NCI-H345 (cell line): ENCODE measurements around the gene EOMES.

Experiments
- DNase-seq: peaks from one replicate; lab custom pipeline; 2025; lab: John Stamatoyannopoulos, UW

Gene EOMES

DNA sequence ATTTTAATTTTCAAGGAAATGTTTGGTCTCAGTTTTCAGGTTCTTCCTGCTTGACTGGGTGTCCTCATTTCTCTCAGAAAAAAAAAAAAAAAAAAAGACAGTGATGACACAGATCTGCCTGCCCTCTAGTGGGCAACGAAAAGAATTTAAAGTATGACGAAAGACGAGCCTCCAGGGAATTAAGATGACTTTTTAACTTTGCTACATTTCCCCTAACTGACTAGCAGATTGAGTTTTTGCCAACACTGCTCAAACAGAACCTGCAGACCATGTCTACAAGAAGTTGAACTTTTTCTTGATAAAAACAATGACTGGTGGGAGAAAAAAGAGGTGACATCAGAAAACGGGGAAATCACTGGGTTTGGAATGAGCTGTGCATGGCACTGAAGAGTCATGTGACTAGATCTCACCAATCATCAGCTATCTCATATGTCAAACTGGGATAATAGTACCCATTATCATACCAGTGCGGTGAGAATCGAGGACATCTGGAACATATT lies 40.8 kb downstream of the EOMES start:
- DNase-seq = peak; percentile 23

DNA sequence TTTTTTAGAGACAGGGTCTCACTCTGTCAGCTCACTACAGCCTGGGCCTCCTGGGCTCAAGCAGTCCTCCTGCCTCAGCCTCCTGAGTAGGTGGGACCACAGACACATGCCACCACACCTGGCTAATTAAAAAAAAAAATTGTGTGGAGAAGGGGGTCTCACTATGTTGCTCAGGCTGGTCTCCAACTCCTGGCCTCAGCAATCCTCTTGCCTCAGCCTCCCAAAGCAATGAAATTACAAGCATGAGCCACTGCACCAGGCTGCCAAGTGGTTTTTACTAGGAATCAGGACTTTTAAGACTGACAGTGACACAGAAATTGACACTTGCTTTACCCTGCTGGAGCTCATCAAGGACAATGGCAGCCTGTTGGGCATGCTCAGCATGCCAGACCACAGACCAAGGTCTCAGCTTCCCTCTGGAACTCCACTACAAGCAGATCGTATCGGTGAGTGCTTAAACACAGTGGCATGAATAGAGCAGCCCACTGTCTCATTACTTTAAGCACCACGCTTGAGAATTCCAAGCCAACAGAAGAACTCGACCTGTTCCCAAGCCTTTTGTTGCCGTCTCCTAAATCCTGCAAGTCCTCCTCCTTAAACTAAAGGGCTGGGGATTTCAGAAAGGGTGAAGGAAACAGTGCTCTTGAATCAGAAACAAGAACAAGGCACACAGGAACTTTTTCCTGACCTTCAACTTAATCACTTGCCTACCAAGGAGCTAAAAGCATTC lies 41.4 kb downstream of the EOMES start:
- DNase-seq = no peak

DNA sequence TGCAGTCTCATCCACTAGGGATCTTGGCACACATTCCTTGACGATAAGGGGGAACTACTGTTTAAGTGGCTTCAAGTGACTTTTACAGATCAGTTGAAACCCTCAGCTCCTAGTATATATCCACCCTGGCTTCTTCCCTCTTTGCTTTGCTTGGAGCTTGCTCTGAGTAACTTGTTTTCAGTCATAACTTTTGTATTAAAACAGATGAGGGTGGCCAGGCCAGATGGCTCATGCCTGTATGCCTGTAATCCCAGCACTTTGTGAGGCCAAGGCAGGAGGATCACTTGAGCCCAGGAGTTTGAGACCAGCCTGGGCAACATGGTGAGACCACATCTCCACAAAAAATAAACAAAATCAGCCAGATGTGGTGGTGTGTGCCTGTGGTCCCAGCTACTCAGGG lies 42.4 kb downstream of the EOMES start:
- no peak for DNase-seq

DNA sequence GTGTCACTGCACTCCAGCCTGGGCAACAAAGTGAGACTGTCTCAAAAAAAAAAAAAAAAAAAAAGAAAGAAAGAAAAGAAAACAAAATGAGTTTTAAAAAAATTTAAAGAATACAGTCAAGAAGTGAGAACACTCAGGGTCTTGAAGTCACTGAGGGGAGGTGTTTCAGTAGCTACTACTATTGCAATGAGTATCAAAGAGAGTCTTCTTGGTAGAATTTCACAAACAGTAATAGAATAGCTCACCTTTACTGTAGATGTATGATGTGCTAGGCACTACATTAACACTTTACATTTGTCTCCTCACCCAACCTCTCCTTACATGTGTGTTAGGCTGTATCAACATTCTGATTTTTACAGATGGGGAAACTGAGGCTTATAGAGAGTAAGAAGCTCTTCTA lies 43.9 kb downstream of the EOMES start:
- DNase-seq = no peak

DNA sequence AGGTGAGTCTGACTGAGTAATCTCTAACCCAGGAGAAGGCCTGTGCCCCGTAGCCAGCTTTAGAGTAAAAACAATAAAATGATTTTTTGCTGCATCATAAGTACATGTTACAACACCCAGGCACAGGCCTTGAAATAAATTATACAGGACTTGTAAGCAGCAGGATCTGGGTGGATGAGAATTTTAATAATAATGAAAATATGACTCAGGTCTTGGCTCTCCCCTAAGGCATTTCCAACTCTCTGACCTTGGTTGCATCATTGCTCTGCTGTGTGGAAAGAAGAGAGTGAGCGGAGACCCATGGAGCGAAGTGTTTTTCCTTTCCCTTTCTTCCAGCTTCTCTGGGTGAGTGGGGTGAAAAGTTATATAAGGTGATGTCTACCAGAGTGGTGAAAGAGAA lies 44.6 kb downstream of the EOMES start:
- DNase-seq = no peak

DNA sequence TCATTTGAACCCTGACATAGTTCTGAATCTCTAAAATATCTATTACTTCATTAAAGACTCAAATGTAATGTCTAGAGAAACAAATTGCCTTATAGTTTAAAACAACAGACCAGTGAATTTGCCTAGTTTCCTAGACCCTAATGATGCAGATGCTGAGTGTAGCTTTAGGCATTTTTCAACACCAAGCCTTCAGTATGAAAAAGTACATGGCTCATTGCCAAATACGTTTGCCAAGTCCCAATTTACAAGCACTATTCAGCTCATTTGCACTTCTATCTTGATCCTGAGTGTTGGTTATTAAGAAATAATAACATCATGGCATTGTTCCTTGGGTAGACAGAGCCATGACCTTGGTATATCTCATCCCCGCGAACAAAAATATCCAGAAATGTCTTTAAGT lies 46.8 kb downstream of the EOMES start:
- DNase-seq = peak; percentile 50

DNA sequence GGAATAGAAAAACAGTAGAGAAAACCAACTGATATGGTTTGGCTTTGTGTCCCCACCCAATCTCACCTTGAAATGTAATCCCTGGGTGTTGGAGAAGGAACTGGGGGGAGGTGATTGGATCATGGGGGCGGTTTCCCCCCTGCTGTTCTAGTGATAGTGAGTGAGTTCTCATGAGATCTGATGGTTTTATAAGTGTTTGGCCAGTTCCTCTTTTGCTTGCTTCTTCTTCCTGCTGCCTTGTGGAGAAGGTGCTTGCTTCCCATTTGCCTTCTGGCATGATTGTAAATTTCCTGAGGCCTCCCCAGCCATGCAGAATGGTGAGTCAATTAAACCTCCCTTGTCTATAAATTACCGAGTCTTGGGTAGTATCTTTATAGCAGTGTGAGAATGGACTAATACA lies 48.4 kb downstream of the EOMES start:
- DNase-seq = no peak

DNA sequence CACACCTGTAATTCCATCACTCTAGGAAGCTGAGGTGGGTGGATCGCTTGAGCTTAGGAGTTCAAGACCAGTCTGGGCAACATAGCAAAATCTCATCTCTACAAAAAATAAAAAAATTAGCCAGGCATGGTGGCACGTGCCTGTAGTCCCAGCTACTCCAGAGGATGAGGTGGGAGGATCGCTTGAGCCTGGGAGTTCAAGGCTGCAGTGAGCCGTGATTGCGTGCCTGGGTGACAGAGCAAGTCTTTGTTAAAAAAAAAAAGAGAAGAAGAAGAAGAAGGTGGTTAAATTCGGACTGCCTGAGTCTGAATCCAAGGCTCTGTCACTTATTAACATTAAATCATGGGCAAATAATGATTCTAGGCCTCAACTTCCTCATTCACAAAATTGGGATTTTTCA lies 51.0 kb downstream of the EOMES start:
- no peak for DNase-seq

DNA sequence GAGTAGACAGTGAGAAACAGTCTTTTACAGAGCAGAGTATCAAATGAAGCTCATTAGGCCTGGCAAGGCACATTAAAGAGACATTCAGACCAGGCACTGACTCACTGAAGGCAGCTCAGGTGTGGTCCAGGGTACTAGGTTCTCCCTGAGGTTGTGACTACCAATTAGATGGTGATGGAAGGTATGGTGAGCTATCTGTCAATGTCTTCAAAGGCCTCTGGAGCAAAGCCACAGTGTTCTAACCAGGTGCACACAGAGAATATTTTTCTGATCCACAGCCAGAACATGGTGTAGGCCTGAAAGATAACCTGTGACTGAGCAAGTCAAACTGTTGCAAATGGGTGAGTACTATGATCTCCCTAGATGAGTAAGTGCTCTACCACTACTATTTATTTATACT lies 51.5 kb downstream of the EOMES start:
- no peak for DNase-seq

DNA sequence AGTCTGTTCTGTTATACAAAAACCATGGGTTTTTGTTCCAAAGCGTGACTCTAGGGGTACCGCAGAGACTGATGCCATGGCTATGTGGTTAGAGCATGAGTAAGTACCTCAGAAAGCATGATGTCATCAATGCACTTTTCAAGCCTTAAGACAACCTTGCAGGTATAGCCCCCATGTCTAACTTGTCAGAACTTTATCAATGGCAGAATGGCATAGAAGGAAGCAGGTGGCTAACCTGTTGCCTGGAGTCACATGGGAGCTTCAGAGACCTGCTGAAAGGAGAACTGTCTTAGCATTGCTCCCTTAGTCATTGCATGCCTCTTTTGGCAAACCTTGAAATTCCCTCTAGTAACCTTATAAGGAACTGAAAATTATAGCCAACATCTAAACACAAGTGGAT lies 52.5 kb downstream of the EOMES start:
- DNase-seq = no peak

DNA sequence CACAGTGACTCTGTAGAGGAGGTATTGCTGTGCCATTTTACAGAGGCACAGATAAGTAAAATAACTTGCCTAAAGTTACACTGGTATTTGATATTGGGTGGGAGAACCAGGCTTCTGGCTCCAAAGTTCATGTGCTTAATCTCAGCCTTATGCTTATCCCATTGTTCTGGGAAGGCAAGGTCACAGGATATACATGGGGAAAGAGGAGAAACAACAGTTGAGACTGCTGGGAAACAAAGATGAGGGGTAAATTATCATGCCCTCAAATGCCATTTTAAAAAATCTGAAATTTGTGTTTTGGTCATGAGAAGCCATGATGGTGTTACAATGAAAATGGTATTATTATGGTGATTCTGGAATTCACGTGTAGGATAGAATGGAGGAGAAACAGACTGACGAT lies 54.4 kb downstream of the EOMES start:
- no peak for DNase-seq

DNA sequence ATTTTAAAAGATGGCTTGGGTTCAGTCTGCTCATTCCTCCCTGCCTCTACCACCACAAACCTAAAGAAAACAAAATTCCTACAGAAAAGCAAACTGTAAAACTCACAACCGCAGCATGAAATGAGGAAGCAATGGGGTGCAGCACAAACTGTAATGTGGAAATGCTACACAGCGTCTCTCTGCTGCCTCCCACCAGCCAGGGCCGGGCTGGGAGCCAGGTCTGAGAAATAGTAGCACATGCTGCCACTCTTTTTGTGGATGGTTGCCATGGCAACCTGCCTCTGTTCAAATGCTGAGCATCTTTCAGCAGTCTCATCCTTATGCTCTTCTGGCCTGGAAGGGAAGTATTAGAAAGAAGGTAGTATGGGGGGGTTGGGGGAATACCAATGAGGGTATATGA lies 55.4 kb downstream of the EOMES start:
- DNase-seq = peak; percentile 1

DNA sequence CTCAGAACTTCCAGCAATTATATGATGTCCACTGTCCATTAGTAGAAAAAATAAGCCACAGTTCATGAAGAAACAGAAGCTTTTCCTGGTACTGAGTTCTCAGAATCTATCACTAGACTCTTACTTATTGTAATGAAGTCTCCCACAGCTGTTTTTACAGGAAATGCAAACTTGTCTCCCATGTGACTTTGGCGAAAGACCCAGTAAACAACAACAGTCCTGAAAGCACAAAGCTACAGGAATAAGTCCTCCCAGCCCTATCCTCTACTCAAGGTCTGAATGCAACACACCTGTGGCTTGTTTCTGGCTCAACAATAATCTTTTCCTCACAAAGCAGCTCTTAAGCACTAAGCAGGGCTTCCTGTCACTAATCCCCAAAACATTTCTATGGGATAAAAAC lies 55.9 kb downstream of the EOMES start:
- DNase-seq = no peak
